Activated T-helper 1 cell treated with anti-CD3 and anti-CD28 coated beads, Interleukin-2, amount 50 U/mL, for 16 hours (primary cell): Measurements from ENCODE around the gene FER1L5.
A peak's percentile ranks its signal among the peaks of the same experiment; 100 is the strongest.

ENCODE experiments used
- DNase-seq, 2 donors: peaks; one replicate each; pipeline ENCODE4 v3.0.0-alpha.2; 2020; ENCODE audit warnings: low read depth in 1 of 2, low spot score in 1 of 2

The FER1L5 gene

DNA sequence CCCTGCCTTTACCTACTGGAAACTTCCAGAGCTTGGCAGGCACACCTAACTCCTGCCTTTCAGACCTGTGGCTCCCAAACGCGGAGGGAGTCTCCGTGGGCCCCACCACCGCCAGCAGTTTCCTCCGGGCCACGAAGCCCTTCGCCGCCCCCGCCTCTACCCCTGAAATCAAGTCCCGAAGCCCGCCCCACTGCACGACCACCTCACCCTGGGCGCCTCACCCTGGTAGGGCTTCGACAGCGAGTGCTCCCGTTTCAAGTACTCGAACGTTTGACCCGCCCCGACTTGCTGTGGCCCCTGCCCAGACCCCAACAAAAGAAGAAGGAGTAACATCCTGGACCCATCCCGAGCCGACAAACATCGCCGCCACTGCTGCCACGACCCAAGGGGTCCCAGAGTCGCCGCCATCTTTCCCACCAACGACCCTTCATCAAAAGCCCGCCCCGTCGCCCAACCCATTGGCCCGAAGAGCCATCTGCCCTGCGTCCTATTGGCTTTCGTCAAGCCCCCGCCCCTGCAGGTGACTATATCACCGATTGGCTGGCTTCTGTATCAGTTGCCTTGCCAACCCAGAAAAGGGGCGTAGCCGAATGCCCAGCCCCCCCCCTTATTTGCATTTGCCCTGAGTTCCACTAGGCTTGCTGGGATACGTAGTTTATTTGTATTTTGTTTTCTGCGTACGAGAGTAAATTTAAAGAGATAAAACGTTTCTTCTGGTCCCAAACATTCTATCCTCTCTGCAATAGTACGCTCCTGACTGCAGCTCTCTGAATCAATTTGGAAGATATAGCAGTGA is 97.3 kb downstream of the FER1L5 start, which contains the start of gene LMAN2L:
TSS of gene LMAN2L (minus strand) at position 432 of the 796 bp plus-strand sequence. CDS start at position 408, 24 bp downstream.
- peak; percentile 88 to 89 for DNase-seq

- DNase-seq = no peak
Observed at GRCh38 chr2:96747061-96747617, 104.6 kb downstream of the FER1L5 start.

DNA sequence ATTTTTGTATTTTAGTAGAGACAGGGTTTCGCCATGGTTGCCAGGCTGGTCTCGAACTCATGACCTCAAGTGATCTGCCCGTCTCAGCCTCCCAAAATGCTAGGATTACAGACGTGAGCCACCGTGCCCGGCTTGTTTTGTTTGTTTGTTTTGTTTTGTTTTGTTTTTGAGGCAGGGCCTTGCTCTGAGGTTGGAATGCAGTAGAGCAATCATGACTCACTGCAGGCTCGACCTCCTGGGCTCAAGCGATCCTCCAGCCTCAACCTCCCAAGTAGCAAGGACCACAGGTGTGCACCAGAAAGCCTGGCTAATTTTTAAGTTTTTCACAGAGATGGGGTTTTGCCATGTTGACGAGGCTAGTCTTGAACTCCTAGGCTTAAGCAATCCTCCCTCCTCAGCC is 109.2 kb downstream of the FER1L5 start:
- no peak for DNase-seq

DNA sequence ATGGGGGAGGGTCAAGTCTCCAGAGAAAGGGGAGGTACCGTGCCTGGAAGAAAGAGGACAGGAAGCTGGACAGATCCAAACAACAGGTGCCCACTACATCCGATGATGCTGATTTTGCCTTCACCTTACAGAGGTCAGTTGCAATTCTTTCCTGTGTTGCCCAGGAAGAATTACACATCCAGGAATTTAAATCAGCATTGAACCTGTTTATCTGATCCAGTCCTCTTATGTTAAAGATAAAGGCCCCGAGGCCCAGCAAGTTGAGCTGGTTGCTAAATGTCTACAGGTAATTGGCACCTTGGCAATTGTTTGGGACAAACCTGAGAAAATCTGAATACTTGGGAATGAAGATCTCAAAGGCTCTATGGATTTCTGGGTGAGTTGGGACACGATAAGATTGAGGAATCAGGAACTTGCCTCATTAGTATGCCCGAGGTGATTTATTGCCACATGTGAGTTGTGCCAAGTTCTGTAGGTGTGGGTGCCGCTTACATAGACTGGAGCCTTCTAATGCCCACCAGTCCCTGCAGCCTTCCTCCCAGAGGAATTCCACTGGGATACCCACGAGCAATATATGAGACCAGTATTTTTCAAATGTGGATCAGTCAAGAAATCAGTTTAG is 111.2 kb downstream of the FER1L5 start:
- no peak for DNase-seq

DNA sequence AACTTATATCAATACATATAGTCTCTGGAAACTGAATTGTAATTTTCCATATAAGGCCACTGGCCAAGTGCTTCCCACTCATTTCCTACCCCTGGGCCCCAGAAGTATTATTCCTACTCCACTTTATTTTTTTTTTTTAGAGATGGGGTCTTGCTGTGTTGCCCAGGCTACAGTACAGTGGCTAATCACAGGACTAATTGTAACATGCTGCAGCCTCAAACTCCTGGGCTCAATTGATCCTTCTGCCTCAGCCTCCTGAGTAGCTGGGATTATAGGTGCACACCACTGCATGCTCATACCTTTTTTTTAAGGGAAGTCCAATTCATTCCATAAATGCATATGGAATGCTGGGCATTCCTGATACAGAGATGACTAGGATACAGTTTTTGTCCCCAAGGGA is 111.8 kb downstream of the FER1L5 start:
- no peak for DNase-seq
